ENCODE measurements around the gene ATP8A2.
"Not testable (repeated sequence)": the region's sequence is repeated elsewhere in the genome, so short reads cannot be mapped to it uniquely, and the experiment has no call there.

ATP8A2 gene

GRCh38 chr13:25772534-25772933 lies 400.8 kb downstream of the ATP8A2 start:
- DNase-seq, result not testable (repeated sequence)

GRCh38 chr13:25774056-25774455 lies 402.3 kb downstream of the ATP8A2 start:
- DNase-seq, result not testable (repeated sequence)

GRCh38 chr13:25775275-25775674 lies 403.5 kb downstream of the ATP8A2 start:
- no peak for DNase-seq

- DNase-seq, result no peak
These were observed 404.2 kb downstream of the ATP8A2 start for GRCh38 chr13:25775986-25776385.

GRCh38 chr13:25776722-25777121 lies 404.9 kb downstream of the ATP8A2 start:
- DNase-seq, result no peak

- DNase-seq, result no peak
These were observed 405.7 kb downstream of the ATP8A2 start for GRCh38 chr13:25777509-25777908.

GRCh38 chr13:25778365-25778764 lies 406.6 kb downstream of the ATP8A2 start:
- peak; percentile 65 for DNase-seq

GRCh38 chr13:25778808-25779305 lies 407.1 kb downstream of the ATP8A2 start:
- DNase-seq, result no peak

GRCh38 chr13:25783076-25783475 lies 411.3 kb downstream of the ATP8A2 start:
- DNase-seq, result no peak

- DNase-seq, result no peak
These were observed 411.8 kb downstream of the ATP8A2 start for GRCh38 chr13:25783601-25784024.

- DNase-seq, result no peak
These were observed 412.3 kb downstream of the ATP8A2 start for GRCh38 chr13:25784119-25784518.

- DNase-seq, result not testable (repeated sequence)
These were observed 418.4 kb downstream of the ATP8A2 start for GRCh38 chr13:25790137-25790536.

GRCh38 chr13:25795277-25795676 lies 423.5 kb downstream of the ATP8A2 start:
- DNase-seq, result no peak

- DNase-seq, result no peak
These were observed 424.7 kb downstream of the ATP8A2 start for GRCh38 chr13:25796474-25796873.

GRCh38 chr13:25798998-25799397 lies 427.2 kb downstream of the ATP8A2 start:
- DNase-seq, result no peak

GRCh38 chr13:25800523-25800922 lies 428.7 kb downstream of the ATP8A2 start:
- DNase-seq, result no peak

GRCh38 chr13:25802579-25802978 lies 430.8 kb downstream of the ATP8A2 start:
- DNase-seq, result peak; percentile 72

GRCh38 chr13:25803641-25804040 lies 431.9 kb downstream of the ATP8A2 start:
- DNase-seq, result no peak

GRCh38 chr13:25806264-25806974 lies 434.6 kb downstream of the ATP8A2 start:
- peak; percentile 9 for DNase-seq

- DNase-seq, result no peak
These were observed 435.8 kb downstream of the ATP8A2 start for GRCh38 chr13:25807562-25807961.

- DNase-seq, result no peak
These were observed 439.7 kb downstream of the ATP8A2 start for GRCh38 chr13:25811506-25811905.

GRCh38 chr13:25816239-25816638 lies 444.5 kb downstream of the ATP8A2 start:
- DNase-seq, result no peak

- no peak for DNase-seq
These were observed 448.2 kb downstream of the ATP8A2 start for GRCh38 chr13:25819856-25820530.

- DNase-seq, result no peak
These were observed 450.0 kb downstream of the ATP8A2 start for GRCh38 chr13:25821776-25822175.
